OCI-LY7 (cell line): ENCODE results near the gene RETREG2.

ENCODE experiments used
- EZH2phosphoT487 ChIP-seq: fragments of 200-600 bp; sonication (generic); IDR thresholded peaks from 2 replicates; pipeline ENCODE4 v1.6.1; 2018; ENCODE audit warnings: low read depth, borderline replicate concordance, mild to moderate bottlenecking, mixed run types, antibody characterized with exemption, low read length, moderate library complexity, mixed read lengths
- TF ChIP-seq, protein P1 (sequence below): fragments of 200-600 bp; sonication (generic); conservative IDR thresholded peaks from 2 replicates; pipeline ENCODE4 v1.5.1; 2014; ENCODE audit warnings: mild to moderate bottlenecking, antibody characterized with exemption, low read length, moderate library complexity, mixed read lengths

DNA sequence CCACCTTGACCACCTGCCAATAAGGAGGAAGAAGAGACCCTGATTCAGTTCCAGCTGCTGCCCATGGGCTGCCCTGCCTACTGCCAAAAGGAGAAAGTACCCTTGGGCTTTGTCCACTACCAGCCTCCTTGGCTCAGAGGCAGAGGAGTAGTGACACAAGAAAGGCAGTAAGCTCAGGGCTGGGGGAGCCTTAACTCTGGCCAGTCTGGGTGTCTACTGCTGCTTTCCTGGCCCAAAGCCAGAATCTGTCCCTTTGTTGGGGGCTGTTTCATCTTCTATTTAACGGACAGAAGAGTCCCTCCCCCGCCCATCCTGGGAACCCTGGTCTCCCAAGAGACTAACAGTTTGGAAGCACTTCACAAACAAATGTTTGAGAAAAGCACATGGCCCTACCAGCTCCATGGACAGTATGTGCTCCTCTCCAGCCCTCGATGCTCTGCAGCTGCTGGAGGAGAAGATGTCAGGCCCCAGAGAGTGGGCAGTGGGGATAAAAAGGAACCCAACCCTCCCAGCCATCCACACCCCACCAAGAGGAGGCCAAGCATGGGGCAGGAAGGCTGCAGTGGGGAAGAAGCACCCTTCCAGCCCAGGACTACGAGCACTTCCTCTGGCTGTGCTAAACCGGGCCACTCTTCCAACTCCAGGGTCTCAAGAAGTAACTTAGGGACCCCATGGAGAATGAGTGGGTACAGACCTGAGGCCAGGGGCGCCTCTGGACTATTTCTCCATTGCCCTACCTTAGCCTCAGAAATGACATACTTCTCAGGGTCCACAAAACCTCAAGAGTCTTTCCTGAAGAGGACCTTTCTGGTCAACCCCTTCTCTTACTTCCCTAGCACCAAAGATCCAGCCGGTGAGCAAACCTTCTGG is 50.2 kb downstream of the RETREG2 start:
- TF ChIP-seq, protein P1, sequence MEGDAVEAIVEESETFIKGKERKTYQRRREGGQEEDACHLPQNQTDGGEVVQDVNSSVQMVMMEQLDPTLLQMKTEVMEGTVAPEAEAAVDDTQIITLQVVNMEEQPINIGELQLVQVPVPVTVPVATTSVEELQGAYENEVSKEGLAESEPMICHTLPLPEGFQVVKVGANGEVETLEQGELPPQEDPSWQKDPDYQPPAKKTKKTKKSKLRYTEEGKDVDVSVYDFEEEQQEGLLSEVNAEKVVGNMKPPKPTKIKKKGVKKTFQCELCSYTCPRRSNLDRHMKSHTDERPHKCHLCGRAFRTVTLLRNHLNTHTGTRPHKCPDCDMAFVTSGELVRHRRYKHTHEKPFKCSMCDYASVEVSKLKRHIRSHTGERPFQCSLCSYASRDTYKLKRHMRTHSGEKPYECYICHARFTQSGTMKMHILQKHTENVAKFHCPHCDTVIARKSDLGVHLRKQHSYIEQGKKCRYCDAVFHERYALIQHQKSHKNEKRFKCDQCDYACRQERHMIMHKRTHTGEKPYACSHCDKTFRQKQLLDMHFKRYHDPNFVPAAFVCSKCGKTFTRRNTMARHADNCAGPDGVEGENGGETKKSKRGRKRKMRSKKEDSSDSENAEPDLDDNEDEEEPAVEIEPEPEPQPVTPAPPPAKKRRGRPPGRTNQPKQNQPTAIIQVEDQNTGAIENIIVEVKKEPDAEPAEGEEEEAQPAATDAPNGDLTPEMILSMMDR, result no peak
- no peak for TF ChIP-seq EZH2phosphoT487
